Activated CD8-positive, alpha-beta memory T cell treated with anti-CD3 and anti-CD28 coated beads, Interleukin-2, amount 50 U/mL, for 24 hours (primary cell): ENCODE measurements around the gene TMC8.

Experiments
- DNase-seq: peaks from one replicate; pipeline ENCODE4 v3.0.0-alpha.2; 2020; ENCODE audit errors: extremely low read depth

The TMC8 gene

GRCh38 chr17:78124081-78124835 lies 6.3 kb upstream of the TMC8 start:
- DNase-seq, result no peak

GRCh38 chr17:78124836-78125137 lies 5.8 kb upstream of the TMC8 start:
- no peak for DNase-seq

GRCh38 chr17:78125138-78125913 lies 5.2 kb upstream of the TMC8 start:
- DNase-seq, result no peak

GRCh38 chr17:78125976-78126894 lies 4.3 kb upstream of the TMC8 start:
- DNase-seq, result no peak

- DNase-seq, result no peak
Measured at GRCh38 chr17:78126895-78127238, 3.7 kb upstream of the TMC8 start.

- DNase-seq, result no peak
Measured at GRCh38 chr17:78127239-78127887, 3.2 kb upstream of the TMC8 start.

GRCh38 chr17:78127888-78128550 lies 2.6 kb upstream of the TMC8 start:
- no peak for DNase-seq

GRCh38 chr17:78128551-78129350 lies 1.8 kb upstream of the TMC8 start, which contains the start of gene TMC6:
TSS of gene TMC6 (minus strand) at chr17:78128755. CDS start at chr17:78126832, 1,923 bp downstream.
- no peak for DNase-seq

GRCh38 chr17:78129351-78130089 lies 1.1 kb upstream of the TMC8 start:
- DNase-seq, result no peak

GRCh38 chr17:78130090-78130436 lies 508 bp upstream of the TMC8 start:
- no peak for DNase-seq

GRCh38 chr17:78131172-78132083 lies 857 bp downstream of the TMC8 start:
- no peak for DNase-seq

- no peak for DNase-seq
Measured at GRCh38 chr17:78132084-78132676, 1.6 kb downstream of the TMC8 start.

GRCh38 chr17:78132767-78133178 lies 2.2 kb downstream of the TMC8 start:
- DNase-seq, result no peak

- no peak for DNase-seq
Measured at GRCh38 chr17:78133179-78133951, 2.8 kb downstream of the TMC8 start.

GRCh38 chr17:78133971-78134898 lies 3.7 kb downstream of the TMC8 start:
- no peak for DNase-seq

GRCh38 chr17:78134899-78135385 lies 4.4 kb downstream of the TMC8 start:
- no peak for DNase-seq
